Spinal cord (tissue), 4 donors: Measurements from ENCODE around the gene TM7SF2. TPM values are rescaled to one million over a fixed set of nuclear protein-coding genes. Genes with fewer than 3 reads are reported as not detected.

Source experiments
- polyA plus RNA-seq, 2 donors: library from polyadenylated mRNA; unstranded; fragments of 120-200 nt; gene quantifications; one replicate each; pipeline ENCODE4 v1.2.1, GENCODE V29; 2013; ENCODE audit not compliant: insufficient read length in 2 of 2
- small RNA-seq: library from RNA; depleted of rRNA; stranded (forward); fragments of <200 nt; gene quantifications from one replicate; pipeline ENCODE3, GENCODE V24; 2014; ENCODE audit warnings: low replicate concordance
- total RNA-seq, 2 donors: library from RNA; depleted of rRNA in 1 of 2; stranded (reverse); fragments of 120-200 nt in 1 of 2; fragments of >200 nt in 1 of 2; gene quantifications; one replicate each; pipeline versions ENCODE4 v1.2.3 to v1.2.4, GENCODE V29; 2013 to 2014

The TM7SF2 gene
- total and polyA plus RNA-seq, 4 donors: 46.6 to 118 (median 83.2) TPM

Small RNA genes within 50 kb of the gene (small RNA-seq; reads per million reads assigned to genes)
- not detected for gene HIGD1AP10
- gene PDCL2P2: not detected
- 2.5 reads per million, percentile 91 among the genes with 10 or more reads in this experiment for gene RNU2-23P

Other genes starting within 250 kb of the TM7SF2 start
- gene EHD1, start 233.3 kb upstream of the TM7SF2 start, total RNA-seq: 10 to 100 TPM; 40.9 to 75.8 TPM
- gene EHD1, start 233.3 kb upstream of the TM7SF2 start, polyA plus RNA-seq: 100 to 1,000 TPM in 1 of 2 donors, 10 to 100 TPM in 1; 82.4 to 102 TPM
- gene ATG2A, start 194.7 kb upstream of the TM7SF2 start, total RNA-seq: 10 to 100 TPM in 1 of 2 donors, 1 to 10 TPM in 1; 8.1 to 14.7 TPM
- gene ATG2A, start 194.7 kb upstream of the TM7SF2 start, polyA plus RNA-seq: 10 to 100 TPM; 26.0 to 26.8 TPM
- gene PPP2R5B, start 187.2 kb upstream of the TM7SF2 start, total RNA-seq: 10 to 100 TPM; 26.3 to 40.0 TPM
- 10 to 100 TPM; 96.4 to 99.8 TPM for gene PPP2R5B, start 187.2 kb upstream of the TM7SF2 start, polyA plus RNA-seq
- gene GPHA2, start 176.0 kb upstream of the TM7SF2 start, total RNA-seq: 1 to 10 TPM in 1 of 2 donors, under 1 TPM in 1; 0.59 to 3.5 TPM
- 1 to 10 TPM in 1 of 2 donors, not detected in 1; 1.9 TPM for gene GPHA2, start 176.0 kb upstream of the TM7SF2 start, polyA plus RNA-seq
- gene MAJIN, start 139.8 kb upstream of the TM7SF2 start, total RNA-seq: under 1 TPM in 1 of 2 donors, not detected in 1; 0.50 TPM
- under 1 TPM in 1 of 2 donors, not detected in 1; 0.42 TPM for gene MAJIN, start 139.8 kb upstream of the TM7SF2 start, polyA plus RNA-seq
- under 1 TPM; 0.99 TPM for gene BATF2, start 114.9 kb upstream of the TM7SF2 start, total RNA-seq
- gene BATF2, start 114.9 kb upstream of the TM7SF2 start, polyA plus RNA-seq: 1 to 10 TPM in 1 of 2 donors, under 1 TPM in 1; 0.76 to 1.0 TPM
- 100 to 1,000 TPM in 1 of 2 donors, 10 to 100 TPM in 1; 75.4 to 120 TPM for gene ARL2, start 97.7 kb upstream of the TM7SF2 start, total RNA-seq
- gene ARL2, start 97.7 kb upstream of the TM7SF2 start, polyA plus RNA-seq: 100 to 1,000 TPM; 119 to 123 TPM
- 10 to 100 TPM; 14.4 to 25.7 TPM for gene SNX15, start 84.4 kb upstream of the TM7SF2 start, total RNA-seq
- 10 to 100 TPM; 30.6 to 32.4 TPM for gene SNX15, start 84.4 kb upstream of the TM7SF2 start, polyA plus RNA-seq
- gene SAC3D1, start 70.7 kb upstream of the TM7SF2 start, total RNA-seq: 1 to 10 TPM; 4.0 to 6.4 TPM
- 10 to 100 TPM; 16.5 to 18.0 TPM for gene SAC3D1, start 70.7 kb upstream of the TM7SF2 start, polyA plus RNA-seq
- gene NAALADL1, start 53.3 kb upstream of the TM7SF2 start, total RNA-seq: 10 to 100 TPM in 1 of 2 donors, 1 to 10 TPM in 1; 7.7 to 25.2 TPM
- 1 to 10 TPM; 5.5 to 8.1 TPM for gene NAALADL1, start 53.3 kb upstream of the TM7SF2 start, polyA plus RNA-seq
- gene CDCA5, start 27.8 kb upstream of the TM7SF2 start, total RNA-seq: 1 to 10 TPM; 5.4 to 8.7 TPM
- gene CDCA5, start 27.8 kb upstream of the TM7SF2 start, polyA plus RNA-seq: 10 to 100 TPM; 14.1 to 15.0 TPM
- 10 to 100 TPM; 19.4 to 32.6 TPM for gene ZFPL1, start 27.6 kb upstream of the TM7SF2 start, total RNA-seq
- 10 to 100 TPM; 35.8 to 37.6 TPM for gene ZFPL1, start 27.6 kb upstream of the TM7SF2 start, polyA plus RNA-seq
- 100 to 1,000 TPM in 1 of 2 donors, 10 to 100 TPM in 1; 91.4 to 122 TPM for gene VPS51, start 15.7 kb upstream of the TM7SF2 start, total RNA-seq
- gene VPS51, start 15.7 kb upstream of the TM7SF2 start, polyA plus RNA-seq: 100 to 1,000 TPM; 158 to 165 TPM
- 10 to 100 TPM in 1 of 2 donors, 1 to 10 TPM in 1; 2.7 to 10.7 TPM for gene ZNHIT2, start 5.8 kb downstream of the TM7SF2 start, total RNA-seq
- gene ZNHIT2, start 5.8 kb downstream of the TM7SF2 start, polyA plus RNA-seq: 10 to 100 TPM; 10.2 to 14.0 TPM
- 100 to 1,000 TPM; 174 to 693 TPM for gene FAU, start 10.3 kb downstream of the TM7SF2 start, total RNA-seq
- gene FAU, start 10.3 kb downstream of the TM7SF2 start, polyA plus RNA-seq: 100 to 1,000 TPM; 603 to 622 TPM
- 10 to 100 TPM; 36.7 to 55.3 TPM for gene MRPL49, start 10.4 kb downstream of the TM7SF2 start, total RNA-seq
- gene MRPL49, start 10.4 kb downstream of the TM7SF2 start, polyA plus RNA-seq: 10 to 100 TPM; 42.5 to 45.0 TPM
- gene SYVN1, start 22.6 kb downstream of the TM7SF2 start, total RNA-seq: 10 to 100 TPM; 14.3 to 18.3 TPM
- 10 to 100 TPM; 44.2 to 52.6 TPM for gene SYVN1, start 22.6 kb downstream of the TM7SF2 start, polyA plus RNA-seq
- gene SPDYC, start 58.4 kb downstream of the TM7SF2 start, total RNA-seq: not detected
- under 1 TPM in 1 of 2 donors, not detected in 1; 0.17 TPM for gene SPDYC, start 58.4 kb downstream of the TM7SF2 start, polyA plus RNA-seq
- gene CAPN1, start 70.1 kb downstream of the TM7SF2 start, total RNA-seq: 10 to 100 TPM; 48.0 to 69.5 TPM
- 100 to 1,000 TPM in 1 of 2 donors, 10 to 100 TPM in 1; 99.4 to 115 TPM for gene CAPN1, start 70.1 kb downstream of the TM7SF2 start, polyA plus RNA-seq
- gene POLA2, start 150.1 kb downstream of the TM7SF2 start, total RNA-seq: 1 to 10 TPM; 7.2 to 9.1 TPM
- gene POLA2, start 150.1 kb downstream of the TM7SF2 start, polyA plus RNA-seq: 10 to 100 TPM in 1 of 2 donors, 1 to 10 TPM in 1; 9.7 to 16.2 TPM
- 1 to 10 TPM; 5.7 to 8.5 TPM for gene CDC42EP2, start 203.0 kb downstream of the TM7SF2 start, total RNA-seq
- gene CDC42EP2, start 203.0 kb downstream of the TM7SF2 start, polyA plus RNA-seq: 1 to 10 TPM; 5.7 to 10.0 TPM
- gene DPF2, start 222.0 kb downstream of the TM7SF2 start, total RNA-seq: 10 to 100 TPM; 28.0 to 52.7 TPM
- gene DPF2, start 222.0 kb downstream of the TM7SF2 start, polyA plus RNA-seq: 10 to 100 TPM; 72.8 to 84.0 TPM
- gene TIGD3, start 242.9 kb downstream of the TM7SF2 start, total RNA-seq: 1 to 10 TPM; 1.4 TPM
- gene TIGD3, start 242.9 kb downstream of the TM7SF2 start, polyA plus RNA-seq: 1 to 10 TPM; 3.4 to 3.7 TPM